HepG2 (cell line): ENCODE measurements around the gene SLC29A3.

ENCODE experiments used
- CTCF ChIP-seq: sonication (generic); formaldehyde crosslinking; IDR thresholded peaks from 2 replicates; pipeline ENCODE4 v1.5.0; 2020; ENCODE audit warnings: mild to moderate bottlenecking, missing genetic modification reagents, moderate library complexity
- MAX ChIP-seq: IDR thresholded peaks from 2 replicates; pipeline ENCODE4 v1.6.1; 2012; ENCODE audit warnings: inconsistent platforms
- POLR2AphosphoS5 ChIP-seq: IDR thresholded peaks from 2 replicates; pipeline ENCODE4 v1.6.1; 2012; ENCODE audit warnings: low read depth, low read length
- TBP ChIP-seq: sonication (generic); formaldehyde crosslinking; IDR thresholded peaks from 2 replicates; pipeline ENCODE4 v1.5.0; 2020; ENCODE audit warnings: missing genetic modification reagents

GRCh38 chr10:71391701-71392100 lies 72.6 kb downstream of the SLC29A3 start:
- TF ChIP-seq CTCF (CRISPR knock-in tag) (no peak), TBP (CRISPR knock-in tag) (no peak), POLR2AphosphoS5 (no peak), MAX (no peak)
